ENCODE measurements around the gene ASAP3.

ASAP3 gene

DNA sequence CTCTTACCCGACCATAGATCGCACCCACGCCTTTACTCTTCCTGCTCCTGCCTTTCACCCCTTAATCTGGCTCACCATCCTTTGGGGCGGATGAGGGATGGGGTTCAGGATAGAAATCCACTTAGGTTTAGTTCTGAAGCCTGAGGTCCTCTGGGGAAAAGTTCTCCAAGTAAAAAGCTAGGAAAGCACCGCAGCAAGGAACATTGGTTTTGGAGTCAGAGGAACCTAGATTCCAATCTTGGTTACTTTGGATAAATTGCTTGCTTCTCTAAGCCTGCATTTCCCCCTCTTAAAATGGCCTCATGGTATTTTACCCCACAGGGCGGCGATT lies 988 bp upstream of the ASAP3 start:
- ChIA-PET POLR2A (no interaction called here), CTCF (interaction anchor here (1.1 to 7.2 kb wide), 3 partner anchors 11 to 45 kb away, joined by 3 to 74 read pairs (median 4); no protein-coding TSS in a partner anchor)
- TF ChIP-seq, protein P1, sequence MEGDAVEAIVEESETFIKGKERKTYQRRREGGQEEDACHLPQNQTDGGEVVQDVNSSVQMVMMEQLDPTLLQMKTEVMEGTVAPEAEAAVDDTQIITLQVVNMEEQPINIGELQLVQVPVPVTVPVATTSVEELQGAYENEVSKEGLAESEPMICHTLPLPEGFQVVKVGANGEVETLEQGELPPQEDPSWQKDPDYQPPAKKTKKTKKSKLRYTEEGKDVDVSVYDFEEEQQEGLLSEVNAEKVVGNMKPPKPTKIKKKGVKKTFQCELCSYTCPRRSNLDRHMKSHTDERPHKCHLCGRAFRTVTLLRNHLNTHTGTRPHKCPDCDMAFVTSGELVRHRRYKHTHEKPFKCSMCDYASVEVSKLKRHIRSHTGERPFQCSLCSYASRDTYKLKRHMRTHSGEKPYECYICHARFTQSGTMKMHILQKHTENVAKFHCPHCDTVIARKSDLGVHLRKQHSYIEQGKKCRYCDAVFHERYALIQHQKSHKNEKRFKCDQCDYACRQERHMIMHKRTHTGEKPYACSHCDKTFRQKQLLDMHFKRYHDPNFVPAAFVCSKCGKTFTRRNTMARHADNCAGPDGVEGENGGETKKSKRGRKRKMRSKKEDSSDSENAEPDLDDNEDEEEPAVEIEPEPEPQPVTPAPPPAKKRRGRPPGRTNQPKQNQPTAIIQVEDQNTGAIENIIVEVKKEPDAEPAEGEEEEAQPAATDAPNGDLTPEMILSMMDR (IDR thresholded peaks at IDR 0.05; ENCODE audit: control extremely low read depth, extremely low read depth, low read depth, missing control alignments) = no peak
- no peak for DNase-seq (ENCODE audit: extremely low spot score)

DNA sequence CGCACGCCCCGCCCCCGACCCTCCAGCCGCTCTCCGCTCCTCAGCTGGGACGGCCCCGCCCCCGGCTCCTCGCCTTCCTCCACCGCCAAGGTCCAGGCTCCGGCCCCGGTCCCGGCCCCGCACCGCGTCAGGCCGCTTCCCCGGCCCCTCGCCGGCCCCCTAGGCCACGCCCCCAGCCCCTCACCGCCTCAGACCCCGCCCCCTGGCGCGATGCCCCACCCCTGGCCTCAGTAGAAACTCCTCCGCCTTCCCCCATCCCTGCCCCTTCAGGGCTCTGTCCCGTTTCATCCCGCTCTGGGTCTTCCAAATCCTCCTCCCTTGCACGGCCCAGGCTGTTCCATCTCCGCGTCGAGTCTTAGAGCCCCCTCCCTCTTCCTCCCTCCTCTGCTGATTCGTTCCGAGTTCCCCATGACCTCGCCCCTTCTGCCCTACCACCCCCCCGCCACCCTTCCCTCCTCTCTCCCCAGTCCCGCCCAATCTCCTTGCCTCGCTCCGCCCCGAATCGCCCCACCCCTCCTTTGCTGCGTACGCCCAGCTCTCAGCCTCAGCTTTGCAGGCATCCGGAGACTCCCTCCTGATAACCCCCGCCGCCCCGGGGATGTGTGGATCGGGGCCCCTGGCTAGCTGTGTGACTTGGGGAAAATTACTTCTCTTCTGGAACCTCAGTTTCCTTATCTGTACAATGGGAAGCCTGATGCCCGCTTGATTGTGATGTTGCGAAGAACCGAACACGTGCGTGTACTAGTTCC lies 448 bp upstream of the ASAP3 start:
- CTCF ChIA-PET = interaction anchor here (0.9 to 7.2 kb wide), 10 partner anchors 12 to 267 kb away, joined by 3 to 74 read pairs (median 4); partner anchors contain the start of gene HTR1D

DNA sequence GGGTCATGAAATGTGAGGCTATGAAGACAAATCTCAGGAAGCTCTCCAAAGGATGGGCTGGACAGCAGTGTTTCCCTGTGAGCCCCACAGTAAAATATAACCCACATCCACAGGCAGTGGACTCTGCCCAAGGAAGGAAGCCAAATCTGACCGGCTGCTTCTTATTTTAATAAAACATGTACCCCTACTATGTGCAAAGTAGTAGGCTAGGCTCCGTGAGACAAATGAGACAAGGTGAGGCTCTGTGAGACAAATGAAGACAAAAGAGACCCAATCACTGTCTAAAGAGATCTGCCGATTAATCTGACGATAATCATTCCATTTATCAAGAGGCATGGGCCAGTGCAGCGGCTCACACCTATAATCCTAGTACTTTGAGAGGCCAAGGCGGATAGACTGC lies 2.1 kb downstream of the ASAP3 start:
- TF ChIP-seq, protein P1 (IDR thresholded peaks at IDR 0.05; ENCODE audit: control extremely low read depth, extremely low read depth, low read depth, missing control alignments) = no peak
- ChIA-PET CTCF (interaction anchor here (1.4 to 7.2 kb wide), 2 partner anchors 14 to 155 kb away, joined by 4 to 74 read pairs; no protein-coding TSS in a partner anchor), POLR2A (no interaction called here)
- no peak for DNase-seq (ENCODE audit: extremely low spot score)

More for the DNA sequence above, 448 bp upstream of the ASAP3 start:
- TF ChIP-seq, protein P1 (IDR thresholded peaks at IDR 0.05; ENCODE audit: control extremely low read depth, extremely low read depth, low read depth, missing control alignments) = no peak
- POLR2A ChIA-PET = no interaction called here
- peak; percentile 92 for DNase-seq (ENCODE audit: extremely low spot score)

DNA sequence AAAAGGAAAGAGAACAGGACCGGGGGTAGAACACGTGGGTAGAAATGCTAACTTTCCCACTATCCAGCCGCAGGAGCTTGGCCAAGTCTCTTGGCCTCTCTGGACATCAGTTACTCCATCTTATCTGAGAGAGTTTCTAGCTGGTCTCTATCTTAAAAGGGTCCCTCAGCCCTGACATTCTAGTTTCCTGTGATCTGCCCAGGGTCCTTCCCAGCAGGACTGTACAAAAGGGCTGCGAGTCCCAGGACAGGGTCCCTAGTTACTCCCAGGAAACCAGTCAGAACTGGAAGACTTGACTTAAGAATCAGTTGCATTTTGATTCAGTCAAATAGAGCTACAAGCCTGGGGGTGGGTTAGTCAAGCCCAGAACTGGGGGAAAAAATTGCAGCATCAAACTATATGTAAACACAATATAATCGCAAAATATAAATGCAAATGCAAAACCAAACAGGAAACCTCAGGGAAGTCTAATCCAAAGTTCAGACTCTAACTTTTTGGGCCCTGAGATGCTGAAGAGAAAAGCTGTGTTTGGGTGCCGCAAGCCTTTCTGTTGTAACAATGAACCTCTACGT lies 2.9 kb downstream of the ASAP3 start:
- no peak for DNase-seq (ENCODE audit: extremely low spot score)
- POLR2A ChIA-PET = no interaction called here
- TF ChIP-seq, protein P1 (IDR thresholded peaks at IDR 0.05; ENCODE audit: control extremely low read depth, extremely low read depth, low read depth, missing control alignments) = no peak
- CTCF ChIA-PET = interaction anchor here (0.9 to 7.2 kb wide), 3 partner anchors 15 to 156 kb away, joined by 3 to 74 read pairs (median 4); no protein-coding TSS in a partner anchor

DNA sequence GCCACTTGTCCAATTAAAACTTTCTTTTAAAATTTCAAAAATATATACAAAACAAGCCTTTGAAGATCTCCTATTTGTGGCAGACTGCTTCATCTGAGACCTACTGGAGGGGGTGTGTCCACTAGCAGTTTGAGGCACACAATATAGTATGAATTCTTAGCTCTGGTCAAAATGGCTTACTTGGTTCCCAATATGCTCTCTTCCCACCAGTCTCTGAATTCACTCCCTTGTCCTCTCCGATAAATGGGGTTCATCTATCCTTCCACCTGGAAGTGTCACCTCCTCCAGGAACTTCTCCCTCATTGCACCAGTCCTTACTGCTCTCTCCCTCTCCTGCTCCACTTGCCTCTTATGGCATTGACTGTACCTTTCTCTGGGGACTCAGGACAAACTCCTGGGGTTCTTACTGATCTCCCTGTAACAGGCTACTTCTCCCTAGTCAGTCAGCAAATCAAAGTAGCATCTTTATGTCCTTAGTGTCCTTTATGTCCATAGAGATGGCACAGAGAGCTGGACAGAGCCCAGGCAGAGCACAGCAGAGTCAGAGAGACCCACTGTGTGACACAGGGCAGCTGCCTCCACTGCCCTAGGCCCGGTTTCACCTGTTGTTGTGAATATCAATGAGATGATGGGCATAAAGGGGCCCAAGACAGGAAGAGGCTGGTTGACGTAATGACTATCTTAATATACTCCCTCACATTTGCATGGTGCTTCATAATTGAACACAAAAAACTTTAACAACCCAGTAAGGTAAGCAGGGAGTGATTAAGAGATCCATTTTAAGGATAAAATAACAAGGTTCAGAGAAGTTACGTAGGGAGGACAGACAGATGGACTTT lies 3.6 kb downstream of the ASAP3 start:
- no peak for DNase-seq (ENCODE audit: extremely low spot score)
- POLR2A ChIA-PET = no interaction called here
- TF ChIP-seq, protein P1 (IDR thresholded peaks at IDR 0.05; ENCODE audit: control extremely low read depth, extremely low read depth, low read depth, missing control alignments) = no peak
- CTCF ChIA-PET = interaction anchor here (0.9 to 7.2 kb wide), 5 partner anchors 16 to 185 kb away, joined by 3 to 74 read pairs (median 3); no protein-coding TSS in a partner anchor

DNA sequence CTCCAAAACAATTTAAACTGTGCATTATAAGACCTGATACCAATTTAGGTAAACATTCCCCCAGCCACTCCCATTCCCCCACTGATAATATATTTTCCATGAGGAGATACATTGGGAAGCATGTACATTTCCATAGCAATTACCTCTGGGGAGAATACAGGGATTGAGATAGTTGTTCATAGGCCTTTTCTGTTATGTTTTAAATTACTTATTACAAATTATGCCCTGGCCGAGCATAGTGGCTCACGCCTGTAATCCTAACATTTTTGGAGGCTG lies 4.4 kb downstream of the ASAP3 start:
- POLR2A ChIA-PET = no interaction called here
- TF ChIP-seq, protein P1 (IDR thresholded peaks at IDR 0.05; ENCODE audit: control extremely low read depth, extremely low read depth, low read depth, missing control alignments) = no peak
- CTCF ChIA-PET = interaction anchor here (1.0 to 1.1 kb wide), 2 partner anchors 17 to 186 kb away, joined by 3 read pairs; no protein-coding TSS in a partner anchor
- DNase-seq (ENCODE audit: extremely low spot score) = no peak
